Erythroblast (primary cell): Measurements from ENCODE around the gene STMN3.

Experiments used
- GATA1 ChIP-seq: IDR thresholded peaks from 2 replicates; pipeline ENCODE4 v1.6.1; 2011; ENCODE audit warnings: low read depth, mild to moderate bottlenecking, control low read depth, low read length, moderate library complexity
- POLR2A ChIP-seq: IDR thresholded peaks from 2 replicates; pipeline ENCODE4 v1.6.1; 2011; ENCODE audit warnings: mild to moderate bottlenecking, low read length

GRCh38 chr20:63686094-63686491 lies 32.9 kb upstream of the STMN3 start:
- TF ChIP-seq POLR2A = no peak
- TF ChIP-seq GATA1 = no peak
